ENCODE results near the gene ZBTB9.

- no peak for TF ChIP-seq POLR2AphosphoS5 (IDR thresholded peaks at IDR 0.05)
- no peak for TF ChIP-seq POLR2A (IDR thresholded peaks at IDR 0.05)
- TF ChIP-seq CTCF (IDR thresholded peaks at IDR 0.05) = no peak
Measured at GRCh38 chr6:33451606-33452005, 2.8 kb upstream of the ZBTB9 start.
